ENCODE results near the gene USE1.
A peak's percentile ranks its signal among the peaks of the same experiment; 100 is the strongest.

Gene USE1

GRCh38 chr19:17205237-17206140 lies 9.7 kb upstream of the USE1 start:
- DNase-seq (ENCODE audit: low read depth in 2 of 2), result peak in 1 of 2 donors; percentile 43

GRCh38 chr19:17206736-17207581 lies 8.2 kb upstream of the USE1 start:
- DNase-seq (ENCODE audit: low read depth in 2 of 2), result no peak

GRCh38 chr19:17209126-17210036 lies 5.8 kb upstream of the USE1 start:
- no peak for DNase-seq (ENCODE audit: low read depth in 2 of 2)

GRCh38 chr19:17210296-17210695 lies 4.9 kb upstream of the USE1 start:
- no peak for DNase-seq (ENCODE audit: low read depth in 2 of 2)

GRCh38 chr19:17211547-17212446 lies 3.4 kb upstream of the USE1 start:
- no peak for DNase-seq (ENCODE audit: low read depth in 2 of 2)

- DNase-seq (ENCODE audit: low read depth in 2 of 2), result no peak
These were observed 1.8 kb upstream of the USE1 start for GRCh38 chr19:17213334-17213733.

- DNase-seq (ENCODE audit: low read depth in 2 of 2), result no peak
These were observed 540 bp upstream of the USE1 start for GRCh38 chr19:17214508-17215126.

- no peak for DNase-seq (ENCODE audit: low read depth in 2 of 2)
These were observed 1.0 kb downstream of the USE1 start for GRCh38 chr19:17216058-17216670.

GRCh38 chr19:17219286-17219685 lies 4.1 kb downstream of the USE1 start:
- no peak for DNase-seq (ENCODE audit: low read depth in 2 of 2)

GRCh38 chr19:17220207-17220758 lies 5.1 kb downstream of the USE1 start:
- no peak for DNase-seq (ENCODE audit: low read depth in 2 of 2)

- no peak for DNase-seq (ENCODE audit: low read depth in 2 of 2)
These were observed 9.9 kb downstream of the USE1 start for GRCh38 chr19:17225053-17225452.

GRCh38 chr19:17226002-17226933 lies 11.1 kb downstream of the USE1 start, which contains the start of gene OCEL1:
Gene OCEL1, plus strand, starts transcription at chr19:17226226. Its CDS starts 22 bp downstream, at chr19:17226248.
- DNase-seq (ENCODE audit: low read depth in 2 of 2), result peak; percentile 90 to 95

GRCh38 chr19:17227798-17228367 lies 12.7 kb downstream of the USE1 start:
- no peak for DNase-seq (ENCODE audit: low read depth in 2 of 2)

GRCh38 chr19:17229890-17230289 lies 14.7 kb downstream of the USE1 start:
- DNase-seq (ENCODE audit: low read depth in 2 of 2), result no peak

GRCh38 chr19:17232258-17232657 lies 17.1 kb downstream of the USE1 start:
- no peak for DNase-seq (ENCODE audit: low read depth in 2 of 2)

GRCh38 chr19:17234911-17235299 lies 19.7 kb downstream of the USE1 start:
- DNase-seq (ENCODE audit: low read depth in 2 of 2), result no peak

- DNase-seq (ENCODE audit: low read depth in 2 of 2), result peak; percentile 52 to 56
These were observed 20.3 kb downstream of the USE1 start for GRCh38 chr19:17235300-17235970.

Data from stimulated activated CD8-positive, alpha-beta memory T cell treated with anti-CD3 and anti-CD28 coated beads, Interleukin-2, amount 100 ng/mL, for 1 hour (primary cell).